Left hindlimb (tissue), 1 donor: ENCODE results near the gene KANTR.
"Not testable (repeated sequence)": the region's sequence is repeated elsewhere in the genome, so short reads cannot be mapped to it uniquely, and the experiment has no call there.

Source experiments
- DNase-seq: peaks from one replicate; pipeline ENCODE4 v3.0.0-alpha.2; 2018

The KANTR gene

GRCh38 chrX:53133400-53133799 lies 39.5 kb downstream of the KANTR start:
- DNase-seq = no peak

GRCh38 chrX:53135581-53135980 lies 41.6 kb downstream of the KANTR start:
- no peak for DNase-seq

- DNase-seq = no peak
These were observed 59.6 kb downstream of the KANTR start for GRCh38 chrX:53153581-53153980.

GRCh38 chrX:53155512-53156206 lies 61.7 kb downstream of the KANTR start:
- no peak for DNase-seq

GRCh38 chrX:53156207-53156596 lies 62.3 kb downstream of the KANTR start:
- no peak for DNase-seq

- DNase-seq = no peak
These were observed 65.2 kb downstream of the KANTR start for GRCh38 chrX:53159184-53159583.

- DNase-seq = no peak
These were observed 66.5 kb downstream of the KANTR start for GRCh38 chrX:53160297-53160983.

GRCh38 chrX:53163436-53163835 lies 69.5 kb downstream of the KANTR start:
- no peak for DNase-seq

DNA sequence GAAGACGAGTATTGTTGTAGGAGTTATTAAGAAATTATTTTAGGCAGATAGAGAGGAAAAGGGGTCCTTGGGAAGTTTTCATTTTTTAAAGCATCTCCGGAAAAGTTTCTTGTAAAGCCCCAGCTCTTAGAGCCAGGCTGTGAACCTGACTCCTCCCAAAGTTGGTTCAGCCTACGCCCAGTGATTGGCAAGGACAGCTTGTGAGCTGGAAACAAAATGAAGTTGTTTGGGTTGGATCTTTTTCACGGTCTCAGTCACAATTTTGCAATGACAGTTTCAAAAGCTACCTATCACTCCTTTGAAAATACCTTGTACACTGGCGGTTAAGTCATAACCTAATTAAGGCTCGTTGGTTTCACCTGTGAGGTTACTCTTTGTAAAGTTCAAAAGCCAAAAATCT lies 70.6 kb downstream of the KANTR start:
- DNase-seq = not testable (repeated sequence)

DNA sequence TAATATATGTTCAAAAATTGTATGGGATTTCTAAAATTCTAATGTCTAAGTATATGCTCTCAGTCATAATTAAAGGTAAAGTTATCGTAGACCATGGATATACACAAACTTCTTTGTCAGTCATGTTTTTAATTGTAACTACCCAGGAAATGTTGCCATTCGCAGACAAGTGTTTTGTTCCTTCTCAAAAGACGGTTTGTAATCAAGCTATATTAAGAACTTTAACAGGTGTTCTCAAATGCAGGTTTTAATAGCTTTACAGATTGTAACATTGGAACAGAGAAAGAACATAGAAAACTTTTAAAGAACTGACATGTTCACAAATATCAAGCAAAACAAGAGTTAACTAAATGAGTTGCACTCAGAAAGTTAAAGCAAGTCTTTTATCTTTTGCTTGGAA lies 72.2 kb downstream of the KANTR start:
- no peak for DNase-seq

- DNase-seq = no peak
These were observed 77.4 kb downstream of the KANTR start for GRCh38 chrX:53171356-53171755.
